Activated CD4-positive, alpha-beta T cell treated with anti-CD3 and anti-CD28 coated beads for 24 hours (primary cell): ENCODE measurements around the gene ACOXL.
A peak's percentile ranks its signal among the peaks of the same experiment; 100 is the strongest.
"Not testable (repeated sequence)": the region's sequence is repeated elsewhere in the genome, so short reads cannot be mapped to it uniquely, and the experiment has no call there.

Experiments used
- DNase-seq, 2 donors: peaks; one replicate each; pipeline ENCODE4 v3.0.0-alpha.2; 2020; ENCODE audit warnings: low read depth in 2 of 2

Gene ACOXL

GRCh38 chr2:110855841-110856240 lies 123.5 kb downstream of the ACOXL start:
- DNase-seq: not testable (repeated sequence)

GRCh38 chr2:110858135-110858725 lies 125.9 kb downstream of the ACOXL start:
- DNase-seq: peak in 1 of 2 donors; percentile 25

GRCh38 chr2:110858993-110859701 lies 126.8 kb downstream of the ACOXL start:
- no peak for DNase-seq

GRCh38 chr2:110860630-110861029 lies 128.3 kb downstream of the ACOXL start:
- no peak for DNase-seq

- DNase-seq: no peak
Observed at GRCh38 chr2:110861616-110862260, 129.4 kb downstream of the ACOXL start.

- no peak for DNase-seq
Observed at GRCh38 chr2:110863726-110864125, 131.4 kb downstream of the ACOXL start.

- no peak for DNase-seq
Observed at GRCh38 chr2:110864176-110864575, 131.8 kb downstream of the ACOXL start.

- DNase-seq: no peak
Observed at GRCh38 chr2:110864731-110865130, 132.4 kb downstream of the ACOXL start.

- no peak for DNase-seq
Observed at GRCh38 chr2:110865188-110865587, 132.8 kb downstream of the ACOXL start.

- no peak for DNase-seq
Observed at GRCh38 chr2:110866045-110866444, 133.7 kb downstream of the ACOXL start.

- peak in 1 of 2 donors; percentile 53 for DNase-seq
Observed at GRCh38 chr2:110866466-110866865, 134.1 kb downstream of the ACOXL start.

- DNase-seq: no peak
Observed at GRCh38 chr2:110867078-110867477, 134.7 kb downstream of the ACOXL start.

- no peak for DNase-seq
Observed at GRCh38 chr2:110868971-110869370, 136.6 kb downstream of the ACOXL start.

- DNase-seq: no peak
Observed at GRCh38 chr2:110869472-110870446, 137.4 kb downstream of the ACOXL start.

GRCh38 chr2:110870545-110870944 lies 138.2 kb downstream of the ACOXL start:
- DNase-seq: no peak

- DNase-seq: no peak
Observed at GRCh38 chr2:110871637-110872036, 139.3 kb downstream of the ACOXL start.

GRCh38 chr2:110872521-110872920 lies 140.1 kb downstream of the ACOXL start:
- DNase-seq: no peak

GRCh38 chr2:110873056-110873502 lies 140.7 kb downstream of the ACOXL start:
- DNase-seq: no peak

- DNase-seq: no peak
Observed at GRCh38 chr2:110873597-110874452, 141.5 kb downstream of the ACOXL start.

- no peak for DNase-seq
Observed at GRCh38 chr2:110874453-110875383, 142.3 kb downstream of the ACOXL start.
